Measurements from ENCODE around the gene GXYLT2. TPM values are rescaled to one million over a fixed set of nuclear protein-coding genes. Genes with fewer than 3 reads are reported as not detected.

Gene GXYLT2
- total RNA-seq, 2 donors from 2014 or later = 0.10 TPM; not detected in 1

DNA sequence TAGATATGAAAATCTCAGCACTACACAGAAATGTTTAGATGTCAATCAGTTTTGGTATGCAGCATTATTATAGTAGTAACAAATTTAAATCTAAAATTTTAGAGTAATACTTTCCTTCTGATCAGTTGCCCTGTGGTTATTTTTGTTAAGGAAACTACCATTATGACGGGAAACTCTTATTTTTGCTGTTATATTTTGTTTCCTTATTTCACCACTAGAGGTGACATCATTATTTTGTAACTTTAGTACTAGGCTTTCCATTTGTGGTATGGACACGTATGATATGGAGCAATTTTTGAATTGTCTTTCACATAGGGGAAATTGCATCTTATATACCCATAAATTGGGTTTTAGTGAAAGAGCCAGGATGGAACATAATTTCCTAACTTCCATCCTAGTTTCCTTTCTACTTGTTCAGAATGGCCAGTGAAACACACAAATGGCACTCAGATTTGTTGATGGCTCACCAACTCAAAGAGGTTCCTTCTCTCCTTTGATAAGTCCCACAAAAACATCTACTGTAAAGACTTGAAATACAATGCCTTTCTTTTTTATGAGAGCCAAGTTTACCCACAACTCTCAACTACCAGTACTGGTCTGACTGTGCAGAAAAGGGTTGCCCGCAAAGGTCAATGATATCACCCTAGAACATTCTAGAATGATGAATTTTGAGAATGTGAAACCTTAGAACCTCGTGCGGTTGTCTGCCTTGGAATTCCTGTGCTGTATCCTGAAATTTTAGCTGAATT, 89.4 kb downstream of the GXYLT2 start:
- no peaks in the 10 kb centered on the region for H3K27me3 Mint-ChIP-seq
- no peaks in the 10 kb centered on the region for H3K9me3 ChIP-seq (ENCODE audit: control insufficient read depth, low read length, poor library complexity, severe bottlenecking)
- no peak overlapping the region for H3K4me3 Mint-ChIP-seq
- H3K36me3 Mint-ChIP-seq (ENCODE audit: low read depth) = peaks cover 6% of the 10 kb centered on the region
- ATAC-seq (peak; percentile 52), DNase-seq (no peak)
- no peaks in the 10 kb centered on the region for H3K4me1 Mint-ChIP-seq
- no peak overlapping the region for H3K27ac Mint-ChIP-seq

DNA sequence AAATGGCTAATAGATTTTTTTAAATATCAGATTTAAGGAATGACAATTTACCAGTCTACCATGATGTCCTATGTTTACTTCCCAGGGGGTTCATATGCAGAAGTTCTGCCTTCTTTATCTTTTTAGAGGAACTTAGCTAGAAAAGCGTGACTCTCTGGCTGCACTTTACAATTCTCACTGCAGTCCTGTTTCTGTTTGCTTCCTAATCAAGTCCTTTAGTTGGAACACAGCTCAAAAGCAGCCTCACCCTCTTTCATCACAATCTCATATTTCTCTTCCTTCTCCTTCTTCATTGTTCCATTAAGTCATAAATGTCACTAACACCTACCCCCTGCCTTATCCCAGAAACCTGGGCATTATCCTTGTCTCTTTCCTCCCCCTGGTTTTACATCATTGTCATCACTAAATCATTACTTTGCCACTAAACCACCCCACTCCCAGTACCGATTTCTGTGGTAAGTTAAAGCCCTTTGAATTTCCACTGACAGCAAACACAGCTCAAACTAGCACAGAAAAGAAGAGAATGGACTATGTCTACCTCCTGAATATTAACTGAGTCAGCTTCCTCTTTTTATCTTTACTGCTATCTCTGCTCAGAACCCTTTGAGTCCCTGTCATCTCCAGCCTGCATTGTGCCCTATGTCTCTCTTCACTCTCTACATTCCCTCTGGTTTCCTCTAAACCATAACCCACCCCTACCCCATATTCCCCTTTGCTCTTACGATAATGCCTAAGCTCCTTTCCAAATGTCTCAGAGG, 94.9 kb downstream of the GXYLT2 start:
- Mint-ChIP-seq H3K36me3 (ENCODE audit: low read depth) (peaks cover 9% of the 10 kb centered on the region), H3K4me3 (no peak overlapping the region), H3K27me3 (no peaks in the 10 kb centered on the region), H3K4me1 (no peaks in the 10 kb centered on the region), H3K27ac (no peak overlapping the region)
- no peaks in the 10 kb centered on the region for H3K9me3 ChIP-seq (ENCODE audit: control insufficient read depth, low read length, poor library complexity, severe bottlenecking)
- ATAC-seq (no peak), DNase-seq (no peak)

GRCh38 chr3:72985576-72985975, 97.7 kb downstream of the GXYLT2 start:
- H3K4me1 Mint-ChIP-seq = no peaks in the 10 kb centered on the region
- DNase-seq (no peak), ATAC-seq (no peak)
- no peaks in the 10 kb centered on the region for H3K27me3 Mint-ChIP-seq
- peaks cover 4% of the 10 kb centered on the region for H3K36me3 Mint-ChIP-seq (ENCODE audit: low read depth)
- no peak overlapping the region for H3K27ac Mint-ChIP-seq
- H3K9me3 ChIP-seq (ENCODE audit: control insufficient read depth, low read length, poor library complexity, severe bottlenecking) = no peaks in the 10 kb centered on the region
- H3K4me3 Mint-ChIP-seq = no peak overlapping the region

DNA sequence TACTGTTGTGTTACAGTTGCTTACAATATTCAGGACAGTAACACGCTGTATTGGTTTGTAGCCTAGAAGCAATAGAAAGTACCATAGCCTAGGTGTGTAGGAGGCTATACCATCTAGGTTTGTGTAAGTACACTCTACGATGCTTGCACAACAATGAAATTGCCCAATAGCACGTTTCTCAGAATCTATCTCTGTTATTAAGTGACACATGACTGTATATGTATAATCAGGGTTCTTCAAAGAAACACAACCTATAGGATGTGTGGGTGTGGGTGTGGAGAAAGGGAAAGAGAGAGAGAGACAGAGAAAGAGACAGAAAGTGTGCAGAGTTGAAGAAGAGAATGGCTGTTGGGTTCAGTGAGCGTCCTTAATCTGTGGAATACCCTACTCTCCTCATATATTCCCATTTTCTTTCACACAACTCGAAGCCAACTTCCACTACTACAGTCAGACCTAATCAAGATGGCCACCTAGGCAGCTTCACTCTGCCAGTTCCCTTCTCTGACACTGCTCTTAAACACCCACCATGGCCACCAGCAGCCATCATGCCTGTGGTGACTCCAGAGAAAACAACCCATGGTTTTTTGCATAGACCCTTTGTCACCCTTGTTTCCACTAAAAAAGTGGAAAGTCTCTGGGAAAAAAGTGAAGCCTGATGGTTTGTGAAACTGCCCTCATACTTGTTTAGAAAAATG, 103.0 kb downstream of the GXYLT2 start:
- Mint-ChIP-seq H3K27ac (no peak overlapping the region), H3K27me3 (no peaks in the 10 kb centered on the region), H3K4me3 (no peak overlapping the region), H3K4me1 (peaks cover 2% of the 10 kb centered on the region), H3K36me3 (ENCODE audit: low read depth) (no peaks in the 10 kb centered on the region)
- no peaks in the 10 kb centered on the region for H3K9me3 ChIP-seq (ENCODE audit: control insufficient read depth, low read length, poor library complexity, severe bottlenecking)
- ATAC-seq = no peak
- DNase-seq = no peak

DNA sequence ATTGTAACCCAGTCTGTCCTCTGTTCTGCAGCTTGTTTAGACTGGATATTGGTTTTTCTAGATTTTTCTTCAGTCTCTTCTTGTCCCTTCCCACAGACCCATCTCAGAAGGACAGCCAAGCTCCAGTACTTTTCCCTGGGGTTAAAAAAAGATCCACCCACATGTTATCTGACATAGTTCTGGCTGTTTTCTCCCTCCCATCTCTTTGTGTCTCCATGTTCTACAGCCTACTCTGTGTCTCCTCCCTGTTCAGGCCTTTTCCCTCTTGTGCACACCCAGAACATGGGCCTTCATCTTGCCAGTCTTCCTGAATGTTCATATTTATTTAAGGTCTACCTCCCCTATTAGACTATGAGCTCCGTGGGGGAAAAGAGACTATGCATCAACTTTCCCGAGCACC, 103.7 kb downstream of the GXYLT2 start:
- Mint-ChIP-seq H3K4me1 (peaks cover 2% of the 10 kb centered on the region), H3K36me3 (ENCODE audit: low read depth) (no peaks in the 10 kb centered on the region), H3K4me3 (no peak overlapping the region), H3K27me3 (no peaks in the 10 kb centered on the region), H3K27ac (no peak overlapping the region)
- DNase-seq (no peak), ATAC-seq (no peak)
- H3K9me3 ChIP-seq (ENCODE audit: control insufficient read depth, low read length, poor library complexity, severe bottlenecking) = no peaks in the 10 kb centered on the region

GRCh38 chr3:72993391-72993790, 105.5 kb downstream of the GXYLT2 start:
- H3K4me1 Mint-ChIP-seq = peaks cover 9% of the 10 kb centered on the region

DNA sequence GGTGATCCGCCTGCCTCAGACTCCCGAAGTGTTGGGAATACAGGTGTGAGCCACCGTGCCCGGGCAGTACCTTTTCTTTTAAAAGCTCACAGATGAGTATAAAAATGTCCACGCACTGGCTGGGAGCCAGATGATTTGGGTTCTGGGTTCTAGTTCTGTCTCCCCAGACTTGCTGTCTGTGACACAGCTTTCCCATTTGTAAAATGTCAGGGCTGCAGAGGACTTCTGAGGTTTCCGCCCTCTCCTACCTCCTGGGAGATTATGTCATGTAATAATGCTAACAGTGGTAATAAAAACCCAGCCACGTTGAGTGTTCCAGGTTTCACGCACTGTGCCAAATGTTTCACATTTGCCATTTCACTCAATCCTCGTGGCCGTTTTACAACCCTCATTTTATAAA, 107.5 kb downstream of the GXYLT2 start:
- peaks cover 23% of the 10 kb centered on the region for H3K4me1 Mint-ChIP-seq
- H3K27me3 Mint-ChIP-seq = no peaks in the 10 kb centered on the region
- ATAC-seq (no peak), DNase-seq (no peak)
- peak overlapping the region; percentile 61 for H3K4me3 Mint-ChIP-seq
- peaks cover 4% of the 10 kb centered on the region for H3K36me3 Mint-ChIP-seq (ENCODE audit: low read depth)
- peak overlapping the region; percentile 92 for H3K27ac Mint-ChIP-seq
- H3K9me3 ChIP-seq (ENCODE audit: control insufficient read depth, low read length, poor library complexity, severe bottlenecking) = no peaks in the 10 kb centered on the region

More at GRCh38 chr3:72993391-72993790, 105.5 kb downstream of the GXYLT2 start:
- no peak overlapping the region for H3K4me3 Mint-ChIP-seq
- H3K27me3 Mint-ChIP-seq = no peaks in the 10 kb centered on the region
- no peaks in the 10 kb centered on the region for H3K9me3 ChIP-seq (ENCODE audit: control insufficient read depth, low read length, poor library complexity, severe bottlenecking)
- DNase-seq = no peak
- peaks cover 4% of the 10 kb centered on the region for H3K36me3 Mint-ChIP-seq (ENCODE audit: low read depth)
- ATAC-seq = no peak
- no peak overlapping the region for H3K27ac Mint-ChIP-seq

GRCh38 chr3:72996121-72996472, 108.3 kb downstream of the GXYLT2 start:
- H3K9me3 ChIP-seq (ENCODE audit: control insufficient read depth, low read length, poor library complexity, severe bottlenecking) = no peaks in the 10 kb centered on the region
- peak overlapping the region; percentile 92 for H3K4me3 Mint-ChIP-seq
- peaks cover 4% of the 10 kb centered on the region for H3K36me3 Mint-ChIP-seq (ENCODE audit: low read depth)
- DNase-seq (peak in 1 of 3 donors; percentile 8), ATAC-seq (no peak)
- H3K4me1 Mint-ChIP-seq = peaks cover 28% of the 10 kb centered on the region
- no peaks in the 10 kb centered on the region for H3K27me3 Mint-ChIP-seq
- peak overlapping the region; percentile 92 for H3K27ac Mint-ChIP-seq

DNA sequence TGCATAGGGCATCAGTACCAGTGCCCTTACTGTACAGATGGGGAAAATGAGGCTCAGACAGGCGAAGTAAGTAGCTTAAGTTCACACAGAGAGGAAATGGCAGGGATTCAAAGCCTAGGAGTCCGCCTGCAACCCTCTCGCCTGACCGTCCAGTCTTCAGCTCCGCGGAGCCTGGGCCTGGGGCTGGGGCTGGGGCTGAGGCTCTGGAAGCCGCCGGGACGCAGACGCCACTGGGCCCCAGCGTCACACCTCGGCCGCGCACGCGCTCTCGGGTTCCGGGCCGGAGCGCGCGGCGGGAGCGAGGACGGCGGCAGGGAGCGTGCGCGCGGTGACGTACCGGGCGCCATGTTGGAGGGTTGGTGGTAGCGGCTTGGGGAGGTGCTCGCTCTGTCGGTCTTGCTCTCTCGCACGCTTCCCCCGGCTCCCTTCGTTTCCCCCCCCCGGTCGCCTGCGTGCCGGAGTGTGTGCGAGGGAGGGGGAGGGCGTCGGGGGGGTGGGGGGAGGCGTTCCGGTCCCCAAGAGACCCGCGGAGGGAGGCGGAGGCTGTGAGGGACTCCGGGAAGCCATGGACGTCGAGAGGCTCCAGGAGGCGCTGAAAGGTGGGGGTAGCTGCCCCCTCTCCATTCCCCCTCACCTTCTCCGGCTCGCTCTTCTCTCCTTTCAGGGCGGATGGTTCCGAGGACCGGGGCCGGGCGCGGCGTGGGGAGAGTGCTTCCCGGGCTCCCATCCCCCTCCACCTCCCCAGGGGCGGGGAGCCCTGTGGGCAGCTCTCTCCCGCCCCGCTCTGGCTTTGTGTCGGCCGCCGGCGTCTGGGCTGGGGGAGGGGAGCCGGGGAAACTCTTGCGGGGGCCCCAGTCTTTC, 108.9 kb downstream of the GXYLT2 start, which contains the start of gene PPP4R2:
PPP4R2 (plus strand) TSS at position 339 of the 861 bp plus-strand sequence; CDS start at position 566, 227 bp downstream.
- H3K36me3 Mint-ChIP-seq (ENCODE audit: low read depth) = peaks cover 4% of the 10 kb centered on the region
- H3K4me1 Mint-ChIP-seq = peaks cover 34% of the 10 kb centered on the region
- DNase-seq (peak; percentile 90), ATAC-seq (peak; percentile 90)
- peak within 1 kb of the TSS; percentile 92 for H3K4me3 Mint-ChIP-seq
- no peaks in the 10 kb centered on the region for H3K9me3 ChIP-seq (ENCODE audit: control insufficient read depth, low read length, poor library complexity, severe bottlenecking)
- no peaks in the 10 kb centered on the region for H3K27me3 Mint-ChIP-seq
- peak within 1 kb of the TSS; percentile 92 for H3K27ac Mint-ChIP-seq

DNA sequence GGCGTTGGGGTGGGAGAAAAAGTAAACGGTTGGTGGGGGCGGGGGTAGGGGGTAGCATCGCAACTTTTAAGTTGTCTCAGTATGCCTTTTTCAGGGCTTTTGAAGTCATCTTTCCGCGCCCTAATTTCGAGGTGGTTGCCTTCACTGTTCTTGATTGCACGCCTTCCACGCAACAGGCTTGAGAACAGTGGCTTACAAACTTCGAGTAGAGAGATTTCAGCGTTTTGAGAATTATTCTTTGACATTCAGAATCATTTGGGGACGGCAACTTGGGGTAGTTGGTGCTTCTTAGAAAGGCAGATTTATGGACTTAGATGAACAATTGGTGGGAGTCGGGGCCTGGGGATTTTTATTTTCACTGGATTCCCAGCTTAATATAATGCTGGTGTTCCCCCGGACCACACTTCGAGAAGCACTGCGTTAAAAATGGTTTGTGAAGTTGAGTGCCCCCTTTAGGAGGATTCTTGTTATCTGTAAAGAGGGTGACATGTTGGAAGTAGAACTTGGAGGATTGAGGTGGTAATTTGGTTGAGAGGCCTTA, 109.6 kb downstream of the GXYLT2 start:
- peak overlapping the region; percentile 92 for H3K27ac Mint-ChIP-seq
- ATAC-seq (peak; percentile 35), DNase-seq (peak in 1 of 3 donors; percentile 14)
- H3K36me3 Mint-ChIP-seq (ENCODE audit: low read depth) = peaks cover 7% of the 10 kb centered on the region
- H3K9me3 ChIP-seq (ENCODE audit: control insufficient read depth, low read length, poor library complexity, severe bottlenecking) = no peaks in the 10 kb centered on the region
- peak overlapping the region; percentile 92 for H3K4me3 Mint-ChIP-seq
- H3K27me3 Mint-ChIP-seq = no peaks in the 10 kb centered on the region
- H3K4me1 Mint-ChIP-seq = peaks cover 37% of the 10 kb centered on the region

GRCh38 chr3:72998466-72998865, 110.6 kb downstream of the GXYLT2 start:
- H3K4me3 Mint-ChIP-seq = peak overlapping the region; percentile 92
- ATAC-seq (no peak), DNase-seq (no peak)
- peaks cover 7% of the 10 kb centered on the region for H3K36me3 Mint-ChIP-seq (ENCODE audit: low read depth)
- H3K27ac Mint-ChIP-seq = peak overlapping the region; percentile 92
- no peaks in the 10 kb centered on the region for H3K9me3 ChIP-seq (ENCODE audit: control insufficient read depth, low read length, poor library complexity, severe bottlenecking)
- peaks cover 40% of the 10 kb centered on the region for H3K4me1 Mint-ChIP-seq
- H3K27me3 Mint-ChIP-seq = no peaks in the 10 kb centered on the region

GRCh38 chr3:72999951-73000350, 112.1 kb downstream of the GXYLT2 start:
- ATAC-seq (no peak), DNase-seq (no peak)
- Mint-ChIP-seq H3K36me3 (ENCODE audit: low read depth) (peaks cover 7% of the 10 kb centered on the region), H3K4me3 (peak overlapping the region; percentile 77), H3K27me3 (no peaks in the 10 kb centered on the region), H3K27ac (peak overlapping the region; percentile 92), H3K4me1 (peaks cover 44% of the 10 kb centered on the region)
- no peaks in the 10 kb centered on the region for H3K9me3 ChIP-seq (ENCODE audit: control insufficient read depth, low read length, poor library complexity, severe bottlenecking)
